AG04449 (cell line): Measurements from ENCODE around the gene PDGFD.

Experiments
- CTCF ChIA-PET: fragments of 350-600 bp; formaldehyde crosslinking; extraction: SDS; loops from one replicate; lab custom pipeline; 2021; ENCODE audit warnings: antibody characterized with exemption; lab: Yijun Ruan, JAX
- POLR2A ChIA-PET: fragments of 400-600, 350-600 bp; formaldehyde crosslinking; extraction: SDS; loops from one replicate; lab custom pipeline; 2020; ENCODE audit warnings: antibody characterized with exemption, inconsistent platforms; lab: Yijun Ruan, JAX
- DNase-seq: peaks from one replicate; pipeline ENCODE4 v3.0.0-alpha.2; 2010; ENCODE audit warnings: low read depth, low spot score
- H3K4me3 ChIP-seq: 2 replicates; pipeline ENCODE4 v1.5.1; 2011; ENCODE audit warnings: low read depth, mild to moderate bottlenecking, control low read depth, low read length
- CTCF ChIP-seq: IDR thresholded peaks from one replicate; pipeline ENCODE4 v1.5.1; 2011; ENCODE audit warnings: mild to moderate bottlenecking, moderate library complexity, low read length, control low read depth, inconsistent platforms; ENCODE audit not compliant: insufficient read depth; ENCODE audit errors: missing control alignments

The PDGFD gene

GRCh38 chr11:104015649-104016415 is 148.1 kb downstream of the PDGFD start:
- no peak for DNase-seq
- ChIA-PET POLR2A (no interaction called here), CTCF (no interaction called here)
- no peak overlapping the region for H3K4me3 ChIP-seq
- no peak for TF ChIP-seq CTCF

- CTCF ChIA-PET = interaction anchor here (1.4 kb wide), 1 partner anchor 328 kb away, joined by 7 read pairs; no protein-coding TSS in a partner anchor
These were observed 152.9 kb downstream of the PDGFD start for GRCh38 chr11:104011044-104011443.

GRCh38 chr11:104009744-104010143 is 154.2 kb downstream of the PDGFD start:
- ChIA-PET CTCF (no interaction called here), POLR2A (no interaction called here)
- DNase-seq = no peak
- H3K4me3 ChIP-seq = no peak overlapping the region
- no peak for TF ChIP-seq CTCF

More at GRCh38 chr11:104011044-104011443, 152.9 kb downstream of the PDGFD start:
- POLR2A ChIA-PET = no interaction called here
- no peak for TF ChIP-seq CTCF
- H3K4me3 ChIP-seq = no peak overlapping the region
- no peak for DNase-seq

- no peak overlapping the region for H3K4me3 ChIP-seq
- POLR2A ChIA-PET = interaction anchor here (0.5 kb wide), 1 partner anchor 57 kb away, joined by 3 read pairs; no protein-coding TSS in a partner anchor
- no peak for TF ChIP-seq CTCF
- CTCF ChIA-PET = interaction anchor here (0.7 kb wide), 1 partner anchor 9 kb away, joined by 3 read pairs; no protein-coding TSS in a partner anchor
- DNase-seq = no peak
These were observed 158.6 kb downstream of the PDGFD start for GRCh38 chr11:104005234-104005855.

GRCh38 chr11:104003491-104003890 is 160.5 kb downstream of the PDGFD start:
- no peak for TF ChIP-seq CTCF
- no peak overlapping the region for H3K4me3 ChIP-seq
- ChIA-PET CTCF (no interaction called here), POLR2A (no interaction called here)
- DNase-seq = no peak

GRCh38 chr11:104001561-104002056 is 162.3 kb downstream of the PDGFD start:
- no peak overlapping the region for H3K4me3 ChIP-seq
- TF ChIP-seq CTCF = no peak
- CTCF ChIA-PET = no interaction called here
- POLR2A ChIA-PET = no interaction called here
- no peak for DNase-seq
